Uterus (tissue), 2 donors: ENCODE data around the gene PEAK1.

Source experiments
- CTCF ChIP-seq, 4 experiments: fragments of 200-600 bp in 2 of 4; fragments of 450-650 bp in 2 of 4; sonication (generic) in 2 of 4; IDR thresholded peaks; one replicate each; pipeline ENCODE4 v1.5.1; 2016 to 2019; ENCODE audit warnings: antibody characterized with exemption in 4 of 4, mild to moderate bottlenecking in 2 of 4, moderate library complexity in 1 of 4
- POLR2A ChIP-seq, 2 donors: fragments of 450-650 bp; IDR thresholded peaks; one replicate each; pipeline ENCODE4 v1.6.1; 2016; ENCODE audit warnings: antibody characterized with exemption in 2 of 2, mild to moderate bottlenecking in 1 of 2, moderate library complexity in 1 of 2

DNA sequence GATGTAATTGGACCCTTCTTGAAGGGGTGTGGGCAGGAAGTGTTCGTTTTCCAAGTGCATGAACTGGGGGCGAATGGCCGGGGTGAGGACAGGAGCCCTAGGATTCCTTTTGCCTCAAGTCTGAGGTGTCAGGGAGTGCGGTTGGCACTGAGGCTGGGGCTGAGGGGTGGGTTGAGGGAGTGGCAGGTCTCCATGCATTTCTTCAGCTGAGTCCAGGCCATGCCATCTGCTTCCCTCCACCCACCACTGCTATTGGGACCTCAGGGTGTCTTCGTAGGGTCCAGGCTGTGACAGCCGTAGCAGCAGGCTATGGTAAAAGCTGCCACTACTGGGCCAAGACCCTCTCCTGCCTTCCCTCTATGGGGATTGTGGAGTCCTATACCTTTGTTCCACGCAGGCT lies 323.4 kb downstream of the PEAK1 start:
- no peak for TF ChIP-seq CTCF (IDR thresholded peaks at IDR 0.05)
- TF ChIP-seq POLR2A (IDR thresholded peaks at IDR 0.05) = no peak
